ENCODE measurements around the gene NOXO1. TPM values are rescaled to one million over a fixed set of nuclear protein-coding genes. Genes with fewer than 3 reads are reported as not detected.
"Not testable (repeated sequence)": the region's sequence is repeated elsewhere in the genome, so short reads cannot be mapped to it uniquely, and the experiment has no call there.

Gene NOXO1
- total RNA-seq, 2 donors from 2014 or later = 0.42 TPM; not detected in 1

DNA sequence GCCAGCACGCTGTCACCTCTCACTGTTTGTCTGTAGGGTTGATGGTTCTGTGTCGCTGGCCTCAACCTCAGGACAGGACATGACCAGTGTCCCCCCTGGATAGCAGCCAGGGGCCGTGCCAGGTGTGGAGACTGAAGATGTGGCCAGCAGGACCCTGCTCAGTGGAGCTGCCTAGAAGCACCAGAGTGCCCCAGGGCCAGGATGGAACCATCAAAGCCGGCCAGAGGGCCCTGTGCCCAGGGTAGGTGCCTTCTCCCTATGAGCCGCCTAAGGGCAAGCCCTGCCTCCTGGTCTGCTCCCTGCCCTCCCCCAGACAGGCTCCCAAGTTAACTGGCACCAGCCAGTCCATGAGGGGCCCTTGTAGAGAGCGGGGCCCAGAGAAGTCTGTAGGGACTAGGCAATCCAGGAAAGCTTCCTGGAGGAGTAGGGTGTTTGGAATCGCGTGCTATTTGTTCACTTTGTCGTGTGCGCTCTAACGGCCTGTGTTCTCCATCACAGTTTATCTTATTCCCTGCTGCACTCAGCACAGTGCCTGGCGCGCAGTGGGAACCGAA, 22.5 kb downstream of the NOXO1 start:
- TF ChIP-seq, protein P1, sequence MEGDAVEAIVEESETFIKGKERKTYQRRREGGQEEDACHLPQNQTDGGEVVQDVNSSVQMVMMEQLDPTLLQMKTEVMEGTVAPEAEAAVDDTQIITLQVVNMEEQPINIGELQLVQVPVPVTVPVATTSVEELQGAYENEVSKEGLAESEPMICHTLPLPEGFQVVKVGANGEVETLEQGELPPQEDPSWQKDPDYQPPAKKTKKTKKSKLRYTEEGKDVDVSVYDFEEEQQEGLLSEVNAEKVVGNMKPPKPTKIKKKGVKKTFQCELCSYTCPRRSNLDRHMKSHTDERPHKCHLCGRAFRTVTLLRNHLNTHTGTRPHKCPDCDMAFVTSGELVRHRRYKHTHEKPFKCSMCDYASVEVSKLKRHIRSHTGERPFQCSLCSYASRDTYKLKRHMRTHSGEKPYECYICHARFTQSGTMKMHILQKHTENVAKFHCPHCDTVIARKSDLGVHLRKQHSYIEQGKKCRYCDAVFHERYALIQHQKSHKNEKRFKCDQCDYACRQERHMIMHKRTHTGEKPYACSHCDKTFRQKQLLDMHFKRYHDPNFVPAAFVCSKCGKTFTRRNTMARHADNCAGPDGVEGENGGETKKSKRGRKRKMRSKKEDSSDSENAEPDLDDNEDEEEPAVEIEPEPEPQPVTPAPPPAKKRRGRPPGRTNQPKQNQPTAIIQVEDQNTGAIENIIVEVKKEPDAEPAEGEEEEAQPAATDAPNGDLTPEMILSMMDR (conservative IDR thresholded peaks at IDR 0.05) = no peak
- H3K9me3 ChIP-seq (ENCODE audit: control insufficient read depth, low read length) = no peaks in the 10 kb centered on the region
- H3K36me3 ChIP-seq (ENCODE audit: control insufficient read depth, insufficient read depth, low read length) = peaks cover 20% of the 10 kb centered on the region
- no peak overlapping the region for H3K27ac ChIP-seq (ENCODE audit: low read depth, low read length)
- H3K27ac Mint-ChIP-seq = no peak overlapping the region
- H3K9me3 Mint-ChIP-seq = peaks cover 5% of the 10 kb centered on the region
- H3K4me1 ChIP-seq (ENCODE audit: control insufficient read depth, insufficient read depth, low read length) = no peaks in the 10 kb centered on the region
- peaks cover 23% of the 10 kb centered on the region for H3K27me3 Mint-ChIP-seq (ENCODE audit: insufficient read depth)
- H3K4me3 Mint-ChIP-seq = peak overlapping the region; percentile 92
- WGBS, 2 experiments (ENCODE audit: insufficient coverage in 1 of 2, insufficient read length in 1 of 2) = 62 to 64% methylated on average over 13 to 14 of the region's 14 CpGs
- H3K9ac ChIP-seq (ENCODE audit: extremely low read depth, low read length, poor library complexity, severe bottlenecking) = no peak overlapping the region
- peak overlapping the region; percentile 85 for H3K4me3 ChIP-seq (ENCODE audit: low read length)
- H3K36me3 Mint-ChIP-seq (ENCODE audit: low read depth) = peaks cover 29% of the 10 kb centered on the region
- no peaks in the 10 kb centered on the region for H3K27me3 ChIP-seq (ENCODE audit: control insufficient read depth, insufficient read depth, low read length, poor library complexity, severe bottlenecking)
- no peak for DNase-seq
- peaks cover 30% of the 10 kb centered on the region for H3K4me1 Mint-ChIP-seq

DNA sequence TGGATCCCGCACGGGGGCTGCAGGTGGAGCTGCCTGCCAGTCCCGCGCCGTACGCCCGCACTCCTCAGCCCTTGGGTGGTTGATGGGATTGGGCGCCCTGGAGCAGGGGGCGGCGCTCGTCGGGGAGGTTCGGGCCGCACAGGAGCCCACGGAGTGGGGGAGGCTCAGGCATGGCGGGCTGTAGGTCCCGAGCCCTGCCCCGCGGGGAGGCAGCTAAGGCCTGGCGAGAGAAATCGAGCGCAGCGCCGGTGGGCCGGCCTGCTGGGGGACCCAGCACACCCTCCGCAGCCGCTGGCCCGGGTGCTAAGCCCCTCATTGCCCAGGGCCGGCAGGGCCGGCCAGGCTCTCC, 23.2 kb downstream of the NOXO1 start:
- 91 to 95% methylated on average over 6 to 30 of the region's 30 CpGs for WGBS, 2 experiments (ENCODE audit: insufficient coverage in 1 of 2, insufficient read length in 1 of 2)
- H3K36me3 Mint-ChIP-seq (ENCODE audit: low read depth) = peaks cover 22% of the 10 kb centered on the region
- H3K27ac ChIP-seq (ENCODE audit: low read depth, low read length); H3K9me3 Mint-ChIP-seq; H3K4me1 ChIP-seq (ENCODE audit: control insufficient read depth, insufficient read depth, low read length); H3K4me3 Mint-ChIP-seq; H3K9ac ChIP-seq (ENCODE audit: extremely low read depth, low read length, poor library complexity, severe bottlenecking); H3K27me3 ChIP-seq (ENCODE audit: control insufficient read depth, insufficient read depth, low read length, poor library complexity, severe bottlenecking); H3K4me3 ChIP-seq (ENCODE audit: low read length); H3K27ac Mint-ChIP-seq; H3K9me3 ChIP-seq (ENCODE audit: control insufficient read depth, low read length); DNase-seq: not testable (repeated sequence)
- peaks cover 27% of the 10 kb centered on the region for H3K4me1 Mint-ChIP-seq
- peaks cover 13% of the 10 kb centered on the region for H3K36me3 ChIP-seq (ENCODE audit: control insufficient read depth, insufficient read depth, low read length)
- peaks cover 23% of the 10 kb centered on the region for H3K27me3 Mint-ChIP-seq (ENCODE audit: insufficient read depth)

DNA sequence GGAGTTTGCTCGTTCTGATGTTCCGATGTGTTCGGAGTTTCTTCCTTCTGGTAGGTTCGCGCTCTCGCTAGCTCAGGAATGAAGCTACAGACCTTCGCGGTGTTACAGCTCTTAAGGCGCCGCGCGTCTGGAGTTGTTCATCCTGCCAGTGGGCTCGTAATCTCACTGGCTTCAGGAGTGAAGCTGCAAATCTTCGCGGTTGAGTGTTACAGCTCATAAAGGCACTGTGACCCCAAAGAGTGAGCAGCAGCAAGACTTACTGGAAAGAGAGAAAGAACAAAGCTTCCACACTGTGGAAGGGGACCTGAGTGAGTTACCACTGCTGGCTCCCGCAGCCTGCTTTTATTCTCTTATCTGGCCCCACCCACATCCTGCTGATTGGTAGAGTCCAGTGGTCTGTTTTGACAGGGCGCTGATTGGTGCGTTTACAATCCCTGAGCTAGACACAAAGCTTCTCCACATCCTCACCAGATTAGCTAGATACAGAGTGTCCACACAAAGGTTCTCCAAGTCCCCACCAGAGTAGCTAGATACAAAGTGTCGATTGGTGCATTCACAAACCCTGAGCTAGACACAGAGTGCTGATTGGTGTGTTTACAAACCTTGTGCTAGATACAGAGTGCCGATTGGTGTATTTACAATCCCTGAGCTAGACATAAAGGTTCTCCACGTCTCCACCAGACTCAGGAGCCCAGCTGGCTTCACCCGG, 23.7 kb downstream of the NOXO1 start:
- not testable (repeated sequence) for H3K27me3 ChIP-seq (ENCODE audit: control insufficient read depth, insufficient read depth, low read length, poor library complexity, severe bottlenecking); H3K36me3 ChIP-seq (ENCODE audit: control insufficient read depth, insufficient read depth, low read length); DNase-seq; H3K9ac ChIP-seq (ENCODE audit: extremely low read depth, low read length, poor library complexity, severe bottlenecking); H3K27ac Mint-ChIP-seq; H3K4me3 Mint-ChIP-seq; H3K9me3 ChIP-seq (ENCODE audit: control insufficient read depth, low read length); H3K9me3 Mint-ChIP-seq; H3K27ac ChIP-seq (ENCODE audit: low read depth, low read length); H3K4me3 ChIP-seq (ENCODE audit: low read length); H3K4me1 ChIP-seq (ENCODE audit: control insufficient read depth, insufficient read depth, low read length)
- peaks cover 17% of the 10 kb centered on the region for H3K36me3 Mint-ChIP-seq (ENCODE audit: low read depth)
- H3K27me3 Mint-ChIP-seq (ENCODE audit: insufficient read depth) = peaks cover 25% of the 10 kb centered on the region
- WGBS, 2 experiments (ENCODE audit: insufficient coverage in 1 of 2, insufficient read length in 1 of 2) = 93% methylated on average over 15 to 19 of the region's 22 CpGs
- H3K4me1 Mint-ChIP-seq = peaks cover 23% of the 10 kb centered on the region

DNA sequence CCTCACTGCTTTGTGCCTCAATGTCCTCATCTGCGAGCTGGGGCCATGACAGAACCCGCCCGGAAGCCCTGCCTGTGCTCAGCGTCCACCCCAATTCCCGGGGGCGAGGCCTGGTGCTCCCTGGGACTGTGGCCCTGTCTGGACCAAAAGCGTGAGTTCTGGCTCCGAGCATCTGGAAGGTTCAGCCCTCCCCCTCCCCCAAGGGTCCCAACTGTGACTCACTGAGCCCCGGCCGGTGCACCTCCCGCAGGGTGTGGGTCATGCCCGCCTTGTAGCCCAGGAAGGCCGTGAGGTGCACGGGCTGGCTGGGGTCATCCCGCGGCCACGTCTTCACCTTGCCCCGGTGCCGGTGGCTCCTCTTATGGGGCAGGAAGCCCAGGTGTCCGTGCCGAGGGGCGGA, 27.5 kb downstream of the NOXO1 start:
- Mint-ChIP-seq H3K36me3 (ENCODE audit: low read depth) (no peaks in the 10 kb centered on the region), H3K27me3 (ENCODE audit: insufficient read depth) (peaks cover 24% of the 10 kb centered on the region), H3K9me3 (peaks cover 6% of the 10 kb centered on the region), H3K4me3 (no peak overlapping the region), H3K4me1 (no peaks in the 10 kb centered on the region), H3K27ac (no peak overlapping the region)
- H3K4me3 ChIP-seq (ENCODE audit: low read length) = no peak overlapping the region
- TF ChIP-seq, protein P1 (conservative IDR thresholded peaks at IDR 0.05) = no peak
- no peak overlapping the region for H3K27ac ChIP-seq (ENCODE audit: low read depth, low read length)
- no peaks in the 10 kb centered on the region for H3K27me3 ChIP-seq (ENCODE audit: control insufficient read depth, insufficient read depth, low read length, poor library complexity, severe bottlenecking)
- 93 to 95% methylated on average over 6 to 22 of the region's 22 CpGs for WGBS, 2 experiments (ENCODE audit: insufficient coverage in 1 of 2, insufficient read length in 1 of 2)
- H3K4me1 ChIP-seq (ENCODE audit: control insufficient read depth, insufficient read depth, low read length) = no peaks in the 10 kb centered on the region
- no peaks in the 10 kb centered on the region for H3K9me3 ChIP-seq (ENCODE audit: control insufficient read depth, low read length)
- no peak overlapping the region for H3K9ac ChIP-seq (ENCODE audit: extremely low read depth, low read length, poor library complexity, severe bottlenecking)
- DNase-seq = peak; percentile 44
- H3K36me3 ChIP-seq (ENCODE audit: control insufficient read depth, insufficient read depth, low read length) = no peaks in the 10 kb centered on the region
